ENCODE results near the gene ATAD1. TPM values are rescaled to one million over a fixed set of nuclear protein-coding genes. Genes with fewer than 3 reads are reported as not detected.

ATAD1 gene
- polyA plus RNA-seq, 3 donors: 6.3 to 13.2 (median 10.2) TPM

- Mint-ChIP-seq H3K27me3 (ENCODE audit: low read depth in 3 of 3) (peaks cover 0 to 1% (median 0%) of the 10 kb centered on the region in 3 donors), H3K27ac (no peak overlapping the region), H3K36me3 (no peaks in the 10 kb centered on the region), H3K4me1 (peaks cover 8% of the 10 kb centered on the region), H3K4me3 (no peak overlapping the region), H3K9me3 (no peaks in the 10 kb centered on the region)
- Histone ChIP-seq H2AFZ (ENCODE audit: insufficient read depth, low read depth, low read length, poor library complexity, severe bottlenecking) (no peak overlapping the region), H3K4me2 (replicated peaks; ENCODE audit: extremely low read depth, low read length, poor library complexity, severe bottlenecking) (no peak overlapping the region), H3K4me1 (ENCODE audit: control insufficient read depth in 1 of 2, insufficient read depth in 2 of 2, low read length in 2 of 2) (peaks cover 0 to 4% of the 10 kb centered on the region in 2 donors), H3K36me3 (replicated peaks in 1 of 2; ENCODE audit: control insufficient read depth in 1 of 2, insufficient read depth in 2 of 2, low read length in 2 of 2) (no peaks in the 10 kb centered on the region), H3K79me2 (ENCODE audit: insufficient read depth, low read length) (no peaks in the 10 kb centered on the region), H3K9me3 (replicated peaks in 1 of 2; ENCODE audit: control insufficient read depth in 1 of 2, insufficient read depth in 1 of 2, low read length in 2 of 2) (no peaks in the 10 kb centered on the region), H3K4me3 (replicated peaks in 1 of 3; ENCODE audit: low read depth in 2 of 3, low read length in 3 of 3) (no peak overlapping the region), H3K27ac (ENCODE audit: low read depth in 1 of 2, low read length in 2 of 2) (no peak overlapping the region), H4K20me1 (ENCODE audit: insufficient read depth, low read length) (no peaks in the 10 kb centered on the region), H3K9ac (ENCODE audit: insufficient read depth, low read length, poor library complexity, severe bottlenecking) (no peak overlapping the region), H3K27me3 (ENCODE audit: control insufficient read depth in 2 of 2, insufficient read depth in 2 of 2, low read length in 2 of 2) (no peaks in the 10 kb centered on the region)
- no CpG with 5 or more reads among the region's 7 CpGs for WGBS (ENCODE audit: insufficient coverage)
- intact Hi-C loops (cut with micrococcal nuclease): no loop called here
- TF ChIP-seq, protein P1, sequence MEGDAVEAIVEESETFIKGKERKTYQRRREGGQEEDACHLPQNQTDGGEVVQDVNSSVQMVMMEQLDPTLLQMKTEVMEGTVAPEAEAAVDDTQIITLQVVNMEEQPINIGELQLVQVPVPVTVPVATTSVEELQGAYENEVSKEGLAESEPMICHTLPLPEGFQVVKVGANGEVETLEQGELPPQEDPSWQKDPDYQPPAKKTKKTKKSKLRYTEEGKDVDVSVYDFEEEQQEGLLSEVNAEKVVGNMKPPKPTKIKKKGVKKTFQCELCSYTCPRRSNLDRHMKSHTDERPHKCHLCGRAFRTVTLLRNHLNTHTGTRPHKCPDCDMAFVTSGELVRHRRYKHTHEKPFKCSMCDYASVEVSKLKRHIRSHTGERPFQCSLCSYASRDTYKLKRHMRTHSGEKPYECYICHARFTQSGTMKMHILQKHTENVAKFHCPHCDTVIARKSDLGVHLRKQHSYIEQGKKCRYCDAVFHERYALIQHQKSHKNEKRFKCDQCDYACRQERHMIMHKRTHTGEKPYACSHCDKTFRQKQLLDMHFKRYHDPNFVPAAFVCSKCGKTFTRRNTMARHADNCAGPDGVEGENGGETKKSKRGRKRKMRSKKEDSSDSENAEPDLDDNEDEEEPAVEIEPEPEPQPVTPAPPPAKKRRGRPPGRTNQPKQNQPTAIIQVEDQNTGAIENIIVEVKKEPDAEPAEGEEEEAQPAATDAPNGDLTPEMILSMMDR (IDR thresholded peaks at IDR 0.05): no peak
- DNase-seq: no peak
These were observed 28.0 kb upstream of the ATAD1 start for GRCh38 chr10:87846023-87846422.

GRCh38 chr10:87845624-87845998 lies 27.6 kb upstream of the ATAD1 start:
- Mint-ChIP-seq H3K36me3 (no peaks in the 10 kb centered on the region), H3K27ac (no peak overlapping the region), H3K9me3 (no peaks in the 10 kb centered on the region), H3K4me3 (no peak overlapping the region), H3K27me3 (ENCODE audit: low read depth in 3 of 3) (peaks cover 0 to 1% (median 0%) of the 10 kb centered on the region in 3 donors), H3K4me1 (peaks cover 4% of the 10 kb centered on the region)
- Histone ChIP-seq H3K27me3 (ENCODE audit: control insufficient read depth in 2 of 2, insufficient read depth in 2 of 2, low read length in 2 of 2) (no peaks in the 10 kb centered on the region), H3K79me2 (ENCODE audit: insufficient read depth, low read length) (no peaks in the 10 kb centered on the region), H3K4me2 (replicated peaks; ENCODE audit: extremely low read depth, low read length, poor library complexity, severe bottlenecking) (no peak overlapping the region), H3K9ac (ENCODE audit: insufficient read depth, low read length, poor library complexity, severe bottlenecking) (no peak overlapping the region), H4K20me1 (ENCODE audit: insufficient read depth, low read length) (no peaks in the 10 kb centered on the region), H3K4me3 (replicated peaks in 1 of 3; ENCODE audit: low read depth in 2 of 3, low read length in 3 of 3) (no peak overlapping the region), H2AFZ (ENCODE audit: insufficient read depth, low read depth, low read length, poor library complexity, severe bottlenecking) (no peak overlapping the region), H3K36me3 (replicated peaks in 1 of 2; ENCODE audit: control insufficient read depth in 1 of 2, insufficient read depth in 2 of 2, low read length in 2 of 2) (no peaks in the 10 kb centered on the region), H3K27ac (ENCODE audit: low read depth in 1 of 2, low read length in 2 of 2) (no peak overlapping the region), H3K4me1 (ENCODE audit: control insufficient read depth in 1 of 2, insufficient read depth in 2 of 2, low read length in 2 of 2) (no peaks in the 10 kb centered on the region), H3K9me3 (replicated peaks in 1 of 2; ENCODE audit: control insufficient read depth in 1 of 2, insufficient read depth in 1 of 2, low read length in 2 of 2) (no peaks in the 10 kb centered on the region)
- intact Hi-C loops (cut with micrococcal nuclease): no loop called here
- no peak for DNase-seq
- no CpG with 5 or more reads among the region's 3 CpGs for WGBS (ENCODE audit: insufficient coverage)
- TF ChIP-seq, protein P1 (IDR thresholded peaks at IDR 0.05): no peak

All from CD14-positive monocyte (primary cell).